Activated CD8-positive, alpha-beta T cell treated with anti-CD3 and anti-CD28 coated beads, Interleukin-2, amount 10 ng/mL, durations not matched to agents 7 days and 5 days (primary cell): ENCODE data around the gene IPO4. TPM values are rescaled to one million over a fixed set of nuclear protein-coding genes. Genes with fewer than 3 reads are reported as not detected.
A peak's percentile ranks its signal among the peaks of the same experiment; 100 is the strongest.

Experiments used
- ATAC-seq: fragments of 150-1000 bp; cut with Tn5 transposase; one replicate; pipeline ENCODE4 v1.10.0; 2021; ENCODE audit warnings: moderate library complexity
- CTCF ChIA-PET: fragments of 350-600 bp; sonication (Branson Sonifier 250); formaldehyde crosslinking; loops from one replicate; lab custom pipeline; 2021; ENCODE audit warnings: antibody characterized with exemption; lab: Charles Lee
- POLR2A ChIA-PET: fragments of 350-600 bp; sonication (Branson Sonifier 250); formaldehyde crosslinking; loops from one replicate; lab custom pipeline; 2021; ENCODE audit warnings: antibody characterized with exemption; lab: Charles Lee
- DNase-seq: peaks from one replicate; pipeline ENCODE4 v3.0.0-alpha.2; 2020
- H3K27ac Mint-ChIP-seq: one replicate; pipeline ENCODE4 v1.8.0; 2021; ENCODE audit warnings: mild to moderate bottlenecking, mixed read lengths
- H3K27me3 Mint-ChIP-seq: one replicate; pipeline ENCODE4 v1.8.0; 2021; ENCODE audit warnings: low read depth, mixed read lengths
- H3K36me3 Mint-ChIP-seq: one replicate; pipeline ENCODE4 v1.8.0; 2021; ENCODE audit warnings: low read depth, mixed read lengths
- H3K4me1 Mint-ChIP-seq: one replicate; pipeline ENCODE4 v1.8.0; 2021; ENCODE audit warnings: low read depth, mixed read lengths
- H3K4me3 Mint-ChIP-seq: one replicate; pipeline ENCODE4 v1.8.0; 2021; ENCODE audit warnings: mild to moderate bottlenecking, mixed read lengths
- H3K9me3 Mint-ChIP-seq: one replicate; pipeline ENCODE4 v1.8.0; 2022; ENCODE audit warnings: mixed read lengths; ENCODE audit not compliant: insufficient read depth
- total RNA-seq, 2 experiments: library from RNA; stranded (reverse); gene quantifications; one replicate each; pipeline ENCODE4 v1.2.3, GENCODE V29; 2021

IPO4 gene
- total RNA-seq, 2 experiments from 2014 or later = 56.3 to 60.1 TPM

DNA sequence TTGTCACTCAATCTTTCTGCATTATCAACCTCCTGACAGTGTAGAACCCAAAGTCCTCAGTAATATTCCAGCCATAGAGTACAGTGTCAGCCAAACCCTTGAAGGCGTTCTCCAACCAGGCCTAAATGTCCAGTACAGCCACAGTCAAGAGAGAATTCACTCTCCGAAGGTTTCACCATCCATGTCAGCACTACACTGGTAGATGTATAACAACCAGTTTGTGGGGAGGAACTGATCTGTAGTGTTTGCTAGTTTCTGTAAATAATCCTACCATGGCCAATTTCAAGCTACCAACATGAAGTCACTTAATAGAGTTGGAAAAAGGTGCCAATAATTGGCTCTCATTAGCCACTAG lies 27.7 kb upstream of the IPO4 start:
- Mint-ChIP-seq H3K27ac (peak overlapping the region; percentile 97), H3K27me3 (no peaks in the 10 kb centered on the region), H3K36me3 (peaks cover 36% of the 10 kb centered on the region), H3K4me1 (peaks cover 44% of the 10 kb centered on the region), H3K9me3 (no peaks in the 10 kb centered on the region), H3K4me3 (peak overlapping the region; percentile 94)
- CTCF ChIA-PET = interaction anchor here (0.5 to 3.7 kb wide), 23 partner anchors 9 to 215 kb away, joined by 3 to 47 read pairs (median 6); partner anchors contain the start of genes CIDEB, DHRS1, GMPR2 and IRF9
- POLR2A ChIA-PET = interaction anchor here (0.6 to 8.8 kb wide), 17 partner anchors 13 to 895 kb away, joined by 3 to 87 read pairs (median 5); partner anchors contain the start of genes DCAF11, DHRS1, EMC9 and GMPR2
- DNase-seq (no peak), ATAC-seq (no peak)

DNA sequence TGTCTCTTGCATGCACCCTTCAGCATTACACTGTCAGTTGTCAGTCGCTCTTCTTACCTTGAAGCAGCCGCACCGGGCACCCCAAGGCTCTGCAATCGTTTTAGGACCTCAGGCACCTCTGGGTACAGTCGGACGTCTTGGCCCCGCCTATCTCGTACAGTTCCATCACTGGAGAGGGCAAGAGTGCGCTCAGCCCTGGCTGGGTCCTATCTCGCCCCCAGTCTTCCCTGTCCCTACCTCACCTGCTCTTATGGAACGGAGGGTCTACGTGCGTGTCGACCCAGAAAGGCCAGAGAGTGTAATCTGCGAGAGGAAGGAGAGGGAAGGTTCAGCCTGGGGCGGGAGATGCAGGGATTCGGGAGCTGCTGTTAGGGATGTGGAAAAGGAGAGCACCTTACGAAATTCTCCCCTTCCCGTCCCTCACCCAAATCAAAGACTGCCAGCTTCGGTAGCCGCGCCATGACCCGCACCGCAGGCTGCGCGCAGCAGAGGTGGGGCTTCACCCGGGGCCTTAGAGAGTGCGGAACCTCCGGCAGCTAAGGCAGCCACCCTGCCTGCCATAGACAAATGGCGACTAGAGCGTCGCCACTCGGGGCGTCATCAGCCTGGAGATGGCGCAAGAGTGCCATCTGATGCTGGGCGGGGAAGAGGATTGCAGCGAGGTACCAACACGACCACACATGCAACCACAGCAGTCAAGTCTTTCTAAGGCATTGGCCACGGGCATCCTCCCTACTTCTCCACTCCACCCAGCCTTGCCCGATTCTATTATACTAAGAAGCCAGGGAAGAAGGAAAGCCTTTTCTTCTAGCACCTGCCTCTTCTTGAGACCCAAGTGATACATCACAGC lies 27.1 kb upstream of the IPO4 start, which contains the start of gene MDP1:
TSS of gene MDP1 (minus strand) at position 572 of the 850 bp plus-strand sequence. CDS start at position 461, 111 bp downstream.
- Mint-ChIP-seq H3K27ac (peak within 1 kb of the TSS; percentile 97), H3K4me3 (peak within 1 kb of the TSS; percentile 94), H3K27me3 (no peaks in the 10 kb centered on the region), H3K9me3 (no peaks in the 10 kb centered on the region), H3K4me1 (peaks cover 46% of the 10 kb centered on the region), H3K36me3 (peaks cover 42% of the 10 kb centered on the region)
- peak; percentile 77 for ATAC-seq
- ChIA-PET POLR2A (interaction anchor here (0.6 to 8.8 kb wide), 18 partner anchors 13 to 895 kb away, joined by 3 to 87 read pairs (median 5); partner anchors contain the start of genes DCAF11, DHRS1, EMC9 and GMPR2), CTCF (interaction anchor here (0.5 to 3.7 kb wide), 31 partner anchors 9 to 224 kb away, joined by 3 to 47 read pairs (median 5); partner anchors contain the start of genes CIDEB, DHRS1, GMPR2 and IPO4)
- DNase-seq = peak; percentile 93

DNA sequence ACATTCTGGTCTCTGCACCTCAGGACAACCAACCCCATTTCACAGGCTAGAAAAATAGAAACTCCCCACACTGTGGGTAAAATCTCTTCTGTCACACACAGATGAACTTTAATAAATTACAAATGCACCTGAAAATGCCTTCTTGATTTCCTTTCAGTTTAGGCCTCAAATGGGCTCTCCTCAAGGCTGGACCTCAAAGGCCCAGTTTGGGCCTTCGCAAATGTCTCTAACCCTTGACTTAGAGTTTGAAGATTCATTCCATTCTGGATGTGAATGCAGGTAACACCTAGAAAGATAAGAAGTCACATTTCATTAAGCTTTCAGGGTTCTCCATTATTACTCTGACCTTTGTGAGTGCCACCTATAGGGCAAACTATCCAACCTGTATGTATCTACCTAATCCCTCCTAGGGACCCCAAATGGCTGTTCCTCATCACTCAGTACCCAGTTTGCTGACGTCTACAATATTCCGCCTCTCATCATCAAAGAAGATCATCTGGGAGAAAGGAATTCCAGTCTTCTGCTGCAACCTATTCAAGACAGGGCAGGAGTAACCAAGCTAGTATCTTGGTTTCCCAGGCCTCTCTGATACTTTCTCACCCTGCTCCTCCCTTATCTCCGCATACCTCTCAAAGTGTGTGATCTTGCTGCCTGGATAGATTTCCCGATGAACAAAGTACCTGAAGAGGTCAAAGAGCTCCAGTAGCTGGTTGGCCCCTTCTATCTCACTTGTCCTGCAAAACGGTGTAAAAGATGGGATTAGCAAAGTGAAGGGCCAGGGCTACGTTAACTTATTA lies 25.4 kb upstream of the IPO4 start:
- DNase-seq (no peak), ATAC-seq (no peak)
- Mint-ChIP-seq H3K36me3 (peaks cover 56% of the 10 kb centered on the region), H3K9me3 (no peaks in the 10 kb centered on the region), H3K4me1 (peaks cover 50% of the 10 kb centered on the region), H3K27ac (peak overlapping the region; percentile 97), H3K27me3 (no peaks in the 10 kb centered on the region), H3K4me3 (peak overlapping the region; percentile 87)
- ChIA-PET POLR2A (interaction anchor here (0.6 to 8.8 kb wide), 38 partner anchors 9 to 892 kb away, joined by 3 to 87 read pairs (median 5); partner anchors contain the start of genes ADCY4, CIDEB, DHRS1 and EMC9), CTCF (interaction anchor here (0.6 to 4.0 kb wide), 23 partner anchors 11 to 222 kb away, joined by 3 to 47 read pairs (median 6); partner anchors contain the start of genes CIDEB, DHRS1, IPO4 and IRF9)

DNA sequence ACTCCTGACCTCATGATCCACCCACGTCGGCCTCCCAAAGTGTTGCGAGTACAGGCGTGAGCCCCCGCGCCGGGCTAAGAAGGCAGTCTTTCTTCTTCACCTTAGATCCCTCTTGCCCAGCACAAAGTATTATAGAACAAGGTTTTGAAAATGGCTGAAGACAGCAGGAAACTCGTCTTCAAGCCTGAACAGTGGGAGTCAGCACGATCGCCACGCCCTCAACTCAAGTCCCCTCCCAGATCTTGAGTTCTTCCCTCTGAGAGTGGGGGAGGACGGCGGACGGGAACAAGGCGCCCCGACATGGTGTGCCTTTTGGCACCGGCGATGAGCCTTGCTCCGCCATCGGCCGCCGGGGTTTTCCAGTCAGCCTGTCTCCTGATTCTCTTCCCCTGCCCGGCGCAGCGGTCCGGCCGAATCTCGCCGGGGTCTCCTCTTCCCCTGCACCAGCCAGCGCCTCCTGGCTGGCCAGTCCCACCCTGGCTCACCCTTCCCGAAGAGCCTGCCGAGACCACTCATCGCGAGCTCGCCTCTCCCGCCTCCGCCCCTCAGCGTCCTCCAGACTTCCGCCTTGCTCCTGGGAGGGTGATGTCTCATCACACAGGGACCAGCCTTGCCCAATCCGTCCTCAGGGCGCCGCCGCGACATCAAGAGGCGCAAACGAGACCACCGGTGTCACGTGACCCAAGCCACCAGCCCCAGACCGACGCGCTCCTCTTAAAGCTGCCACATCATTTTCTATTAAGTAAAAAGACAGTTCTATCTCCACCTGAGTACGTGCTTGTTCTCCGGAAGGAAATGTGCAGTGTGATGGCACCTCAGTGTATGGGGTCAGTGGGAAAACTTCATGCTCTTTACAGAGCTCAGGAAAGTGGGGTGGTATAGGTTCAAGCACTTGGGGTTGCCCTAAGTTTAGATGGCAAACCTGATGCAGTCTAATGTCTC lies 24.6 kb upstream of the IPO4 start, which contains the start of gene CHMP4A:
TSS of gene CHMP4A (minus strand) at position 565 of the 942 bp plus-strand sequence. CDS start at position 516, 49 bp downstream.
- peak; percentile 87 for ATAC-seq

DNA sequence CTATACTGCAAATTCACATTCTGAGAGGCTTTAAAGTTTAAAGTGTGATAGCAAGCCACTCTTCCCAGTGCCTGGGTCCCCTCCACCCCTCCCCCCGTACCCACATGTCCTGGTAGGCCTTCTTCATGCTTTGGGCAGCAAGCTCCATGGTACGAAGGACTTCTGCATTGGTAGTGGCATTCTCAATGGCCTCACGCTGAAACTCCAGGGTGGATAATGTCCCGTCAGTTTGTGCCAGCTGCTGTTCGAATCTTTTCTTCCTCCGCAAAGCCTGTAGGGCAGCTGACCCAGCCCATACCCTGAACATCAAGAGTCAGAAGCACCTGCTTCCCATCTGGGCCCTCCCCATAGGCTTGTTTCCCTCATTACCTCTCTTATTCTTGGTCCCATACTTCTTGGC lies 22.7 kb upstream of the IPO4 start:
- ChIA-PET POLR2A (interaction anchor here (0.8 to 8.8 kb wide), 2 partner anchors 17 to 56 kb away, joined by 3 to 87 read pairs; partner anchors contain the start of gene TM9SF1), CTCF (interaction anchor here (0.8 to 4.0 kb wide), 3 partner anchors 16 to 97 kb away, joined by 3 to 22 read pairs (median 3); partner anchors contain the start of genes CIDEB, TINF2 and TM9SF1)
- Mint-ChIP-seq H3K27ac (peak overlapping the region; percentile 97), H3K9me3 (no peaks in the 10 kb centered on the region), H3K36me3 (peaks cover 69% of the 10 kb centered on the region), H3K4me1 (peaks cover 48% of the 10 kb centered on the region), H3K27me3 (no peaks in the 10 kb centered on the region), H3K4me3 (peak overlapping the region; percentile 87)
- no peak for DNase-seq
- ATAC-seq = no peak

More for the DNA sequence above, 24.6 kb upstream of the IPO4 start, which contains the start of gene CHMP4A:
- H3K4me3 Mint-ChIP-seq = peak within 1 kb of the TSS; percentile 87
- peak within 1 kb of the TSS; percentile 97 for H3K27ac Mint-ChIP-seq
- H3K4me1 Mint-ChIP-seq = peaks cover 50% of the 10 kb centered on the region
- H3K36me3 Mint-ChIP-seq = peaks cover 59% of the 10 kb centered on the region
- peak; percentile 99 for DNase-seq
- CTCF ChIA-PET = interaction anchor here (0.7 to 4.0 kb wide), 20 partner anchors 10 to 218 kb away, joined by 3 to 47 read pairs (median 6); partner anchors contain the start of genes CIDEB, DHRS1, IPO4 and IRF9
- no peaks in the 10 kb centered on the region for H3K9me3 Mint-ChIP-seq
- POLR2A ChIA-PET = interaction anchor here (0.6 to 8.8 kb wide), 37 partner anchors 8 to 891 kb away, joined by 3 to 87 read pairs (median 5); partner anchors contain the start of genes ADCY4, CIDEB, DHRS1 and EMC9
- no peaks in the 10 kb centered on the region for H3K27me3 Mint-ChIP-seq

DNA sequence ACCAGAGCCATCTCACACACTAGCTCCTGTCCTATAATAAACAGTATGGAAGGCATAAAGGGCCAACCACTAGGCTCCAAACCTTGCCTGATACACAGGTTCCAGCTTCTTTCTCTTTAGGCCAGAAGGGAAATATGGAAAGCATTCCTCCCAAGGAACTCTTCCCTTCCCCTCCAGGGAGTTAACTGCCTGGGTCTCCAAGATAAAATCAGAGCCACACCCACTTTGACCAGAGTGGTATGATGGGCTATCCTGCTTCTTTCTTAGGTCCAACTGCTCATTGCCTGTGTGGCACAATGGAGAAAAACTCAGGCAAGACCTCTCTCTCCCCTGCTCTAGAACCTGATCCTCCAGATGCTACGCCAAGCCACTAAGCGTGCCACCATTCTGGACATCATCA lies 19.0 kb upstream of the IPO4 start:
- Mint-ChIP-seq H3K4me3 (no peak overlapping the region), H3K4me1 (peaks cover 25% of the 10 kb centered on the region), H3K27me3 (no peaks in the 10 kb centered on the region), H3K27ac (no peak overlapping the region), H3K9me3 (peaks cover 5% of the 10 kb centered on the region), H3K36me3 (peaks cover 78% of the 10 kb centered on the region)
- DNase-seq (no peak), ATAC-seq (no peak)
- ChIA-PET CTCF (no interaction called here), POLR2A (interaction anchor here (1.0 to 4.1 kb wide), 3 partner anchors 8 to 94 kb away, joined by 3 to 23 read pairs (median 3); partner anchors contain the start of genes DCAF11 and TM9SF1)

DNA sequence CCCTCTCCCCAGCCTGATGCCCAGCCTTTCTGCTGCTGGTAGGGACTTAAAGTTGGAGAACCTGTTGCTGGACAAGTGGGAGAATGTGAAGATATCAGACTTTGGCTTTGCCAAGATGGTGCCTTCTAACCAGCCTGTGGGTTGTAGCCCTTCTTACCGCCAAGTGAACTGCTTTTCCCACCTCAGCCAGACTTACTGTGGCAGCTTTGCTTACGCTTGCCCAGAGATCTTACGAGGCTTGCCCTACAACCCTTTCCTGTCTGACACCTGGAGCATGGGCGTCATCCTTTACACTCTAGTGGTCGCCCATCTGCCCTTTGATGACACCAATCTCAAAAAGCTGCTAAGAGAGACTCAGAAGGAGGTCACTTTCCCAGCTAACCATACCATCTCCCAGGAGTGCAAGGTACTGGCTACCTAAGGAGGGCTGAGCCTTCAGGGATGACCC lies 18.5 kb upstream of the IPO4 start:
- Mint-ChIP-seq H3K27ac (peak overlapping the region; percentile 46), H3K4me1 (peaks cover 21% of the 10 kb centered on the region), H3K27me3 (no peaks in the 10 kb centered on the region), H3K9me3 (peaks cover 7% of the 10 kb centered on the region), H3K36me3 (peaks cover 83% of the 10 kb centered on the region), H3K4me3 (no peak overlapping the region)
- POLR2A ChIA-PET = interaction anchor here (1.0 to 4.1 kb wide), 3 partner anchors 8 to 93 kb away, joined by 3 to 23 read pairs (median 3); partner anchors contain the start of genes DCAF11 and TM9SF1
- DNase-seq (no peak), ATAC-seq (no peak)
- CTCF ChIA-PET = interaction anchor here (1.0 kb wide), 1 partner anchor 101 kb away, joined by 3 read pairs; the partner anchor contains the start of gene CIDEB

DNA sequence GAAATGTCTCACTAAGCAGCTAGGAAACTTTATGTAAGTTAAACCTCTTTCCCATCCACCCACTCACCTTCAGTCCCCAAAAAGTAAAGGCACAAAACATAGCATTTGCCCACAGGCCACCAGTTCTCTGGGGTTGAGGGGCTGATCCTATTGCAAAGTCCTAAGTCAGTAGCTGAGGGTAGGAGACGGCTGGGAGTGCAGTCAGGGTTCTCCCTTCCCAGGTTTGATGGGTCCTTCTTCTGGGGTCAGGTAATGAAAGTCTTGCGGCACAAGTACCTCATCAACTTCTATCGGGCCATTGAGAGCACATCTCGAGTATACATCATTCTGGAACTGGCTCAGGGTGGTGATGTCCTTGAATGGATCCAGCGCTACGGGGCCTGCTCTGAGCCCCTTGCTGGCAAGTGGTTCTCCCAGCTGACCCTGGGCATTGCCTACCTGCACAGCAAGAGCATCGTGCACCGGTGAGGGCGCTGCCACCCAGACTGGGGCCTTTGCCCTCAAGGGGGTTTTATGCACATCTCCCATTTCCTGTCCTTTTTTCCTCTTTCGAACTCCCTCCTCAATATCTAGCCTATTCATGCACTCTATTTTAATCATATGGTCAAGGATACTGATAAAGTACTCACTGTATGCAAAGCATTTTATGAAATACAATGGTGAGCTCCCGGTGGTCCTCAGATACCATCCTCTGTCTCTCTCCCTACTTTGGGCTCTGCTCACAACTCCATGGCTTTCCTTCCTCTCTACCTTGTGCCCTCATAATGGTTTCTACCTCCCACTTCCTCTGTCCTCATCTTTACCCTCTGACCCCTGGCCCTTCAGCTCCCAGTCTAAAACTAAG lies 17.9 kb upstream of the IPO4 start:
- CTCF ChIA-PET = interaction anchor here (1.0 to 1.2 kb wide), 2 partner anchors 45 to 101 kb away, joined by 3 to 4 read pairs; partner anchors contain the start of genes CIDEB and IRF9
- H3K36me3 Mint-ChIP-seq = peaks cover 86% of the 10 kb centered on the region
- ATAC-seq = no peak

More for the DNA sequence above, 17.9 kb upstream of the IPO4 start:
- Mint-ChIP-seq H3K4me1 (peaks cover 17% of the 10 kb centered on the region), H3K27me3 (no peaks in the 10 kb centered on the region), H3K4me3 (no peak overlapping the region), H3K27ac (peak overlapping the region; percentile 46), H3K9me3 (peaks cover 7% of the 10 kb centered on the region)
- DNase-seq = no peak
- POLR2A ChIA-PET = interaction anchor here (0.9 to 4.1 kb wide), 4 partner anchors 11 to 92 kb away, joined by 3 to 23 read pairs (median 4); partner anchors contain the start of genes DCAF11, IRF9 and TM9SF1
